GM12875 (cell line): ENCODE results near the gene MRPS5.

Experiments used
- H3K4me3 ChIP-seq: one replicate; pipeline ENCODE4 v1.5.1; 2011; ENCODE audit warnings: low read depth, low read length, control low read depth
- CTCF ChIP-seq: IDR thresholded peaks from 2 replicates; pipeline ENCODE4 v1.5.1; 2011; ENCODE audit warnings: low read depth, mild to moderate bottlenecking, control low read depth, inconsistent platforms, low read length, moderate library complexity, borderline replicate concordance; ENCODE audit not compliant: insufficient read depth

MRPS5 gene

DNA sequence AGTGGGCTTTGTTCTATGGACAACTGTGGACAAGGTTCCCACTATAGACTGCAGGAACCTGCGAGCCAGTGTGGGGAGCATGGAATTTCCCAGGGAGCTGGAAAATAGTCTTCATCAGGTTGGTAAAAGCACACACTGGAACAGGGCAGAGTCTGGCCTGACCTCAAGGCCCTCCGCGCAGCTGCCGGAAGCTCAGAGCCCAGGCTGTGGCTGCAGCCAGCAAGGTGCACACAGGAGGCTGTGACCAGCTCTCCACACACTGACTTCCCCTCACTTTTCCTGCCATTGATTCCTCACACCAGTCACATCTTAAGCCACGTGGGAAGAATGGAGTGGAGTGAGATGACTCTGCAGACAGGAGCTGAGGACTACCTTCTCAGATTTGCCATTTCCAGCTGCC lies 77.0 kb downstream of the MRPS5 start:
- no peak overlapping the region for H3K4me3 ChIP-seq
- TF ChIP-seq CTCF, result no peak

- no peak overlapping the region for H3K4me3 ChIP-seq
- TF ChIP-seq CTCF, result no peak
Observed at GRCh38 chr2:95043300-95044093, 78.1 kb downstream of the MRPS5 start.

- TF ChIP-seq CTCF, result no peak
Observed at GRCh38 chr2:95042472-95043271, 78.9 kb downstream of the MRPS5 start.

DNA sequence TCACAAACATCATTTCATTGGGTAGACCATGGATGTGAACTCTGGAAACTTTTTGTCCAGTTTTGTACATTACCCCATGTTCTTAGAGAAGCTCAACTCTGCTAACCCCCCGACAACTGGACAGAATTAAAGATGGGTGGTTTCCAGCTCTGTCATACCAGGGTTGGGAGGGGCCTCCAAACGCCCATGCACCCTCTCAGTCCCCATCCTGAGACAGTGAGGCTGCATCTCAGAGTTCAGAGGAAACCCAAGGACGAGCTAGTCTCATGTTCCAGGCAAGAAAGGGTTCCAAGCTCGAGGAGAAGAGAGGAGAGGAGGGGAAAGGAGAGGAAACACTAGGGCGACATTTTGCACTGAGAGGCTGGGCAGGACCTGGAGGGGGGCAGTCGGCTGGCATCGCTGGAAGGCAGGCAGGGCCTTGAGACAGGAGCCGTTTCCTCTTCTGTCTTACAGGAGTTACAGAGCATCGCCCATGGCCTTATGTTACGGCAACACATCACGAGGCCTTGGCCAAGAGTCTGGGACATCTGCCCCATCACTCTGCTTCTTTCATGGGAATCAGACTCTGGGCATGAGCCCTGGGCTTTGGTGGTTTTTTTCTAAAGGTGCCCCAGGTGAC lies 79.7 kb downstream of the MRPS5 start:
- no peak overlapping the region for H3K4me3 ChIP-seq
- no peak for TF ChIP-seq CTCF

More at GRCh38 chr2:95042472-95043271, 78.9 kb downstream of the MRPS5 start:
- H3K4me3 ChIP-seq, result no peak overlapping the region

- TF ChIP-seq CTCF, result no peak
- no peak overlapping the region for H3K4me3 ChIP-seq
Observed at GRCh38 chr2:95041060-95041823, 80.4 kb downstream of the MRPS5 start.

DNA sequence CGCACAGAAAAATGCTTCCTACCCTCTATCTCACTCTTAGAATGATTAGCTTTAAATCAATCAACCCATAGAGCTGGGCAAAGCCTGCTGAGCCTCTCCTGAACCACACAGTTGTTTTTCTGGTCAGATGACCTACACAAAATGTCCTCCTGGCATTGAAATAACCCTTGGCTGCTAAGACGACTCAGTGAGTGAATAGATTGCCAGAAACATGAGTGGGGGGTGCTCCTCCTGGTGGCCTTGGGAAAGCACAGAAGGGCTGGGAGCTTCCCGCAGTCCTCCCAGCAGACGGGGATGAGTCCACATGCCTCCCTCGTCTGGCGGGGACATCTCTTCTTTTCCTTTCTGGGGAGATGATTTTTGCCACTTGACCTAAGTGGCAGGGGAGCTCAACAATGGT lies 81.2 kb downstream of the MRPS5 start:
- H3K4me3 ChIP-seq, result no peak overlapping the region
- no peak for TF ChIP-seq CTCF
